ENCODE data around the gene NID1. TPM values are rescaled to one million over a fixed set of nuclear protein-coding genes. Genes with fewer than 3 reads are reported as not detected.

The NID1 gene
- total RNA-seq, 4 donors from 2014 or later = 131 to 458 (median 203) TPM

GRCh38 chr1:236092899-236093298 is 28.0 kb upstream of the NID1 start:
- no peak for ATAC-seq (ENCODE audit: low FRiP score)
- no peak for DNase-seq (ENCODE audit: low spot score)
- no peak for TF ChIP-seq CTCF (IDR thresholded peaks at IDR 0.05)

- no peak for DNase-seq (ENCODE audit: low spot score)
- no peak for TF ChIP-seq CTCF (IDR thresholded peaks at IDR 0.05)
- ATAC-seq (ENCODE audit: low FRiP score) = no peak
Observed at GRCh38 chr1:236091933-236092318, 27.0 kb upstream of the NID1 start.

DNA sequence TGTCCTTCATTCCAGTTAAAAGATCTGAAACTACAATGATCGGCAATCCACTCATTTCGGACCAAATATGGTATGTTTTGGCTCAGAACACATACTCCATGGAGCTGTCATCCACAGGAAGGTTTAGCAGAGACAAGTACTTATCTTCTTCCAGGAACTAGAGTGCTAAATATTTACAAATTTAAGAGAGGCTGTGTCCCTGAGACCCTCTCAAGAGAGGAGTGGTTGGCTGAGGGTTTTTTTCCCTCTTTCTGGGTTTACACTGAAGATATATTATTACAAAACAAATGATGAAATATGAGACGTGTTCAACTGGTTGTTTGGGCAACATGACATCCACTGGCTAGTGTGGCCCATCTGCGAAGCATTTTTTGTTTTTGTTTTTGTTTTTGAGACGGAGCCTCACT is 25.9 kb upstream of the NID1 start:
- no peak for TF ChIP-seq CTCF (IDR thresholded peaks at IDR 0.05)
- ATAC-seq (ENCODE audit: low FRiP score) = no peak
- DNase-seq (ENCODE audit: low spot score) = no peak

DNA sequence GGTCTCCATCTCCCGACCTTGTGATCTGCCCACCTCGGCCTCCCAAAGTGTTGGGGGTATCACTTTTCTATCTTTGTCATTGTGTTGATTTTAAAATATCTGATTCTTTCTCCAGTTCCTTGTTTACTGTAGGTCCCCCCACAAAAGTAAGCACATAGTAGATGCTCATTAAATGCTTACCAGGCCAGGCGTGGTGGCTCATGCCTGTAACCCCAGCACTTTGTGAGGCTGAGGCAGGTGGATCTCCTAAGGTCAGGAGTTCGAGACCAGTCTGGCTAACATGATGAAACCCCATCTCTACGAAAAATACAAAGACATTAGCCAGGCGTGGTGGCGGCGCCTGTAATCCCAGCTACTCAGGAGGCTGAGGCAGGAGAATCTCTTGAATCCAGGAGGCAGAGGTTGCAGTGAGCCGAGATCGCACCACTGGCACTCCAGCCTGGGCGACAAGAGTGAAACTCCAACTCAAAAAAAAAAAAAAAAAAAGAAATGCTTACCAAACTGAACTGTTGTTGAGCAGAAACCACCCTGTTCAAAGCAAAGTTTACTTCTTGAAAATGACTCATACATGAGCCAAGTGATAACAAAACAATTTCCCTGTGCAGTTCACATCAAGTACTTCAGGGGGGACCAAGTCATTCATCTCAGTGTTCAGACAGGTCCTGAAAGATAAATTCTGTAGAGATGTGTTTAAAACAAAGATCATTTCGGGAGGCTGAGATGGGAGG is 24.3 kb upstream of the NID1 start:
- DNase-seq (ENCODE audit: low spot score) (no peak), ATAC-seq (ENCODE audit: low FRiP score) (no peak)
- no peak for TF ChIP-seq CTCF (IDR thresholded peaks at IDR 0.05)

DNA sequence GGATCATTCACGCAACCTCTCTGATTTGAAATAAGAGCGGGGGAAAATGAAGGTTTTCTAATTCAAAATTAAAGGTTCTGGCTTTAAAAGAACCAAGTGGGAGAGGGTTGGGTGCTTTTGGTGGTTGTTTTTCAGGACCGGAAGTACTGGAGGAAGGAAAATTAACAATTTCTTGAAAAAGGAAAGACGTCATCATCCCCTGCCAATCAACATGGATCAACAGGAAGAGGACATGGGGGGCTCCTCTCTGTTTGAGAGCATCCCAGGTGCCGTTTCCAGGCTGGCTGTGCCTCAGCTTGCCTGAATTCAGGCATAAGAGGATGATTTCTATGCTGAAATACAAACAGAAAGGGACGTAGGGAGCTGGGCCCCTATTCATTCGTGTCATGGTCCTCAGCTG is 21.6 kb upstream of the NID1 start:
- DNase-seq (ENCODE audit: low spot score) (no peak), ATAC-seq (ENCODE audit: low FRiP score) (no peak)
- TF ChIP-seq CTCF (IDR thresholded peaks at IDR 0.05) = no peak

GRCh38 chr1:236085545-236086159 is 20.8 kb upstream of the NID1 start:
- no peak for TF ChIP-seq CTCF (IDR thresholded peaks at IDR 0.05)
- no peak for ATAC-seq (ENCODE audit: low FRiP score)
- no peak for DNase-seq (ENCODE audit: low spot score)

GRCh38 chr1:236084386-236084730 is 19.5 kb upstream of the NID1 start:
- no peak for TF ChIP-seq CTCF (IDR thresholded peaks at IDR 0.05)
- DNase-seq (ENCODE audit: low spot score) (no peak), ATAC-seq (ENCODE audit: low FRiP score) (no peak)
